Testis (tissue), 2 donors: Measurements from ENCODE around the gene TBC1D1.

Experiments
- POLR2A ChIP-seq: fragments of 450-650 bp; IDR thresholded peaks from one replicate; pipeline ENCODE4 v1.6.1; 2017; ENCODE audit warnings: antibody characterized with exemption, mild to moderate bottlenecking, moderate library complexity
- TF ChIP-seq, protein P1 (sequence below), 3 experiments: fragments of 450-650 bp in 2 of 3; fragments of 200-600 bp in 1 of 3; sonication (generic) in 1 of 3; IDR thresholded peaks; one replicate each; pipeline ENCODE4 v1.5.1; 2016 to 2019; ENCODE audit warnings: antibody characterized with exemption in 3 of 3, mild to moderate bottlenecking in 2 of 3, moderate library complexity in 1 of 3

DNA sequence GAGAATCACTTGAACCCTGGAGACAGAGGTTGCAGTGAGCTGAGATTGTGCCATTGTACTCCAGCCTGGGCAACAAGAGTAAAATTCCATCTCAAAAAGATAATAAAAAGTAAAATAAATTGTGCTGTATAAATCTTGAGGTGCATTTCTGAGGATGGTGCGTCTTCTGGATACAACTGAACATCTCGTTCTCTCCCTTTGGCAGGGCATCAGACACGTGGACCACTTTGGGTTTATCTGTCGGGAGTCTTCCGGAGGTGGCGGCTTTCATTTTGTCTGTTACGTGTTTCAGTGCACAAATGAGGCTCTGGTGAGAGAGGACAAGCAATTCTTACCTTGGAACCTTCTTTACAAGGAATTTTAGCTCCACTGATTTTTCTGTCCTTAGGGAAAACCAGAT lies 129.5 kb downstream of the TBC1D1 start:
- TF ChIP-seq, protein P1, sequence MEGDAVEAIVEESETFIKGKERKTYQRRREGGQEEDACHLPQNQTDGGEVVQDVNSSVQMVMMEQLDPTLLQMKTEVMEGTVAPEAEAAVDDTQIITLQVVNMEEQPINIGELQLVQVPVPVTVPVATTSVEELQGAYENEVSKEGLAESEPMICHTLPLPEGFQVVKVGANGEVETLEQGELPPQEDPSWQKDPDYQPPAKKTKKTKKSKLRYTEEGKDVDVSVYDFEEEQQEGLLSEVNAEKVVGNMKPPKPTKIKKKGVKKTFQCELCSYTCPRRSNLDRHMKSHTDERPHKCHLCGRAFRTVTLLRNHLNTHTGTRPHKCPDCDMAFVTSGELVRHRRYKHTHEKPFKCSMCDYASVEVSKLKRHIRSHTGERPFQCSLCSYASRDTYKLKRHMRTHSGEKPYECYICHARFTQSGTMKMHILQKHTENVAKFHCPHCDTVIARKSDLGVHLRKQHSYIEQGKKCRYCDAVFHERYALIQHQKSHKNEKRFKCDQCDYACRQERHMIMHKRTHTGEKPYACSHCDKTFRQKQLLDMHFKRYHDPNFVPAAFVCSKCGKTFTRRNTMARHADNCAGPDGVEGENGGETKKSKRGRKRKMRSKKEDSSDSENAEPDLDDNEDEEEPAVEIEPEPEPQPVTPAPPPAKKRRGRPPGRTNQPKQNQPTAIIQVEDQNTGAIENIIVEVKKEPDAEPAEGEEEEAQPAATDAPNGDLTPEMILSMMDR (IDR thresholded peaks at IDR 0.05): no peak
- no peak for TF ChIP-seq POLR2A
